OCI-LY1 (cell line): ENCODE data around the gene SQSTM1.

ENCODE experiments used
- H2AFZ ChIP-seq: fragments of 200-600 bp; sonication (generic), shearing (Covaris generic); 2 replicates; pipeline ENCODE4 v1.6.0; 2014; ENCODE audit warnings: antibody characterized with exemption, mild to moderate bottlenecking, low read length
- H3F3A ChIP-seq: fragments of 200-600 bp; sonication (generic), shearing (Covaris generic); 2 replicates; pipeline ENCODE4 v1.6.0; 2014; ENCODE audit warnings: mild to moderate bottlenecking, antibody characterized with exemption, low read length, moderate library complexity; ENCODE audit not compliant: insufficient read depth
- H3K27ac ChIP-seq: fragments of 200-600 bp; sonication (generic); 2 replicates; pipeline ENCODE4 v1.5.1; 2014; ENCODE audit warnings: low read length, mixed run types, mild to moderate bottlenecking, low read depth; ENCODE audit not compliant: poor library complexity, severe bottlenecking
- H3K27me3 ChIP-seq: fragments of 200-600 bp; sonication (generic); 2 replicates; pipeline ENCODE4 v1.6.0; 2014; ENCODE audit warnings: antibody characterized with exemption, mild to moderate bottlenecking, low read length, moderate library complexity; ENCODE audit not compliant: insufficient read depth
- H3K36me3 ChIP-seq: fragments of 200-600 bp; sonication (generic); 2 replicates; pipeline ENCODE4 v1.6.1; 2014; ENCODE audit warnings: mild to moderate bottlenecking, antibody characterized with exemption, low read length, moderate library complexity, mixed read lengths; ENCODE audit not compliant: insufficient read depth
- H3K4me1 ChIP-seq: fragments of 200-600 bp; sonication (generic); 2 replicates; pipeline ENCODE4 v1.5.1; 2014; ENCODE audit warnings: mild to moderate bottlenecking, low read length, moderate library complexity; ENCODE audit not compliant: insufficient read depth, severe bottlenecking
- H3K4me2 ChIP-seq: fragments of 200-600 bp; sonication (generic), shearing (Covaris generic); 2 replicates; pipeline ENCODE4 v1.6.1; 2014; ENCODE audit warnings: low read length
- H3K4me3 ChIP-seq: fragments of 200-600 bp; sonication (generic); 2 replicates; pipeline ENCODE4 v1.5.1; 2014; ENCODE audit warnings: low read length, low read depth, mild to moderate bottlenecking, mixed read lengths; ENCODE audit not compliant: poor library complexity, severe bottlenecking
- H3K79me2 ChIP-seq: fragments of 200-600 bp; shearing (Covaris generic); 2 replicates; pipeline ENCODE4 v1.6.1; 2016; ENCODE audit warnings: mixed run types, low read length, mixed read lengths; ENCODE audit not compliant: insufficient read depth
- H3K9ac ChIP-seq: fragments of 200-600 bp; sonication (generic), shearing (Covaris generic); 2 replicates; pipeline ENCODE4 v1.6.1; 2014; ENCODE audit warnings: mild to moderate bottlenecking, low read length, mixed read lengths
- H3K9me2 ChIP-seq: fragments of 200-600 bp; sonication (generic), shearing (Covaris generic); 2 replicates; pipeline ENCODE4 v1.6.1; 2014; ENCODE audit warnings: low read depth, mild to moderate bottlenecking, low read length, mixed read lengths
- H3K9me3 ChIP-seq: fragments of 200-600 bp; shearing (Covaris generic); 2 replicates; pipeline ENCODE4 v1.6.1; 2014; ENCODE audit warnings: low read length, mixed read lengths
- H4K20me1 ChIP-seq: fragments of 200-600 bp; sonication (generic), shearing (Covaris generic); 2 replicates; pipeline ENCODE4 v1.6.0; 2016; ENCODE audit warnings: mild to moderate bottlenecking, low read length; ENCODE audit not compliant: insufficient read depth
- EZH2 ChIP-seq: fragments of 200-600 bp; sonication (generic), shearing (Covaris generic); IDR thresholded peaks from 2 replicates; pipeline ENCODE4 v1.8.0; 2017; ENCODE audit warnings: borderline replicate concordance, mixed run types, mild to moderate bottlenecking, antibody characterized with exemption, low read length, moderate library complexity, mixed read lengths
- TF ChIP-seq, protein P1 (sequence below): fragments of 200-600 bp; sonication (generic), shearing (Covaris generic); IDR thresholded peaks from 2 replicates; pipeline ENCODE4 v1.5.1; 2017; ENCODE audit warnings: mild to moderate bottlenecking, antibody characterized with exemption, low read length, moderate library complexity, mixed read lengths

The SQSTM1 gene

DNA sequence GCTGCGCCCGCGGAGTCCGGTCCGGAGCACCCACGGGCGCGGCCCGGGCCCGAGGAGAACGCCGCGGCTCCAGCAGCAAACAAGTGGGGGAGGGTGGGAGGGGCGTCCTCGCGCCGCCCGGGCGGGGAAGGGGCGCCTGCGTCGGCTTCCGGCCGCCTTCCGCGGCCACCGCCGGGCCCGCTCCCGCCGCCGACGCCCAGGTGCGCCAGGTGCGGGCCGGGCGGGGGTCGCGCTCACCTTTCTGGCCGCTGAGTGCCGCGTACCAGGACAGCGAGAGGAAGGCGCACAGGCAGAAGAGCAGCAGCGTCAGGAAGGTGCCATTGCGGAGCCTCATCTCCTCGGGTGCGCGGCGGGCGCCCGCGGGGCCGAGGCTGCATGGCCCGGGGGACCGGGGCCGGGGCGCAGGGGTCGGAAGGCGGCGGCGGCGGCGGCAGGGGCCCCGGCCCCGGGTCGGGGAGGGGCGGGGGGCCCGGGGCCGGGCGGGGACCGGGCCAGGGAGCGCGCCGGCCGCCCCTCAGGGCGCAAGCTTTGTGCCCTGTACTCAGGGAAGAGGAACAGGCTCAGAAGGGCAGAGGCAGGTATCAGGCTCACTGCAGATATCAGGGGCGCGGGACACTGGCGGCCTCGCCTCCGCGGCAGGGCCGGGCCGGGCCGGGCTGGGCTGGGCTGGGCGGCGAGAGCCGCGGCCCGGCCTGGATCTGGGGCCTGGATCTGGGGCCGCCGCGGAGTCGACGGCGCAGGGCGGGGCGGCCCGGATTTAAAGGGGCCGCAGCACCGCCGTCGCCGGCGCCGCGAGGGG, 14.3 kb upstream of the SQSTM1 start, which contains the start of gene MGAT4B:
Gene MGAT4B, minus strand, starts transcription at position 617 of the 799 bp plus-strand sequence. Its CDS starts 283 bp downstream, at position 334.
- H3K9ac ChIP-seq: peak within 1 kb of the TSS; percentile 83
- H3K4me1 ChIP-seq: peaks cover 15% of the 10 kb centered on the region
- H3K27me3 ChIP-seq: no peaks in the 10 kb centered on the region
- no peaks in the 10 kb centered on the region for H3K79me2 ChIP-seq
- H3F3A ChIP-seq: no peaks in the 10 kb centered on the region
- peak within 1 kb of the TSS; percentile 84 for H3K4me2 ChIP-seq
- no peak for TF ChIP-seq EZH2
- TF ChIP-seq, protein P1, sequence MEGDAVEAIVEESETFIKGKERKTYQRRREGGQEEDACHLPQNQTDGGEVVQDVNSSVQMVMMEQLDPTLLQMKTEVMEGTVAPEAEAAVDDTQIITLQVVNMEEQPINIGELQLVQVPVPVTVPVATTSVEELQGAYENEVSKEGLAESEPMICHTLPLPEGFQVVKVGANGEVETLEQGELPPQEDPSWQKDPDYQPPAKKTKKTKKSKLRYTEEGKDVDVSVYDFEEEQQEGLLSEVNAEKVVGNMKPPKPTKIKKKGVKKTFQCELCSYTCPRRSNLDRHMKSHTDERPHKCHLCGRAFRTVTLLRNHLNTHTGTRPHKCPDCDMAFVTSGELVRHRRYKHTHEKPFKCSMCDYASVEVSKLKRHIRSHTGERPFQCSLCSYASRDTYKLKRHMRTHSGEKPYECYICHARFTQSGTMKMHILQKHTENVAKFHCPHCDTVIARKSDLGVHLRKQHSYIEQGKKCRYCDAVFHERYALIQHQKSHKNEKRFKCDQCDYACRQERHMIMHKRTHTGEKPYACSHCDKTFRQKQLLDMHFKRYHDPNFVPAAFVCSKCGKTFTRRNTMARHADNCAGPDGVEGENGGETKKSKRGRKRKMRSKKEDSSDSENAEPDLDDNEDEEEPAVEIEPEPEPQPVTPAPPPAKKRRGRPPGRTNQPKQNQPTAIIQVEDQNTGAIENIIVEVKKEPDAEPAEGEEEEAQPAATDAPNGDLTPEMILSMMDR: no peak
- H3K9me3 ChIP-seq: no peaks in the 10 kb centered on the region
- H3K4me3 ChIP-seq: peak within 1 kb of the TSS; percentile 76
- H3K36me3 ChIP-seq: no peaks in the 10 kb centered on the region
- H4K20me1 ChIP-seq: no peaks in the 10 kb centered on the region
- H2AFZ ChIP-seq: no peak within 1 kb of the TSS
- H3K9me2 ChIP-seq: no peaks in the 10 kb centered on the region
- H3K27ac ChIP-seq: no peak within 1 kb of the TSS

DNA sequence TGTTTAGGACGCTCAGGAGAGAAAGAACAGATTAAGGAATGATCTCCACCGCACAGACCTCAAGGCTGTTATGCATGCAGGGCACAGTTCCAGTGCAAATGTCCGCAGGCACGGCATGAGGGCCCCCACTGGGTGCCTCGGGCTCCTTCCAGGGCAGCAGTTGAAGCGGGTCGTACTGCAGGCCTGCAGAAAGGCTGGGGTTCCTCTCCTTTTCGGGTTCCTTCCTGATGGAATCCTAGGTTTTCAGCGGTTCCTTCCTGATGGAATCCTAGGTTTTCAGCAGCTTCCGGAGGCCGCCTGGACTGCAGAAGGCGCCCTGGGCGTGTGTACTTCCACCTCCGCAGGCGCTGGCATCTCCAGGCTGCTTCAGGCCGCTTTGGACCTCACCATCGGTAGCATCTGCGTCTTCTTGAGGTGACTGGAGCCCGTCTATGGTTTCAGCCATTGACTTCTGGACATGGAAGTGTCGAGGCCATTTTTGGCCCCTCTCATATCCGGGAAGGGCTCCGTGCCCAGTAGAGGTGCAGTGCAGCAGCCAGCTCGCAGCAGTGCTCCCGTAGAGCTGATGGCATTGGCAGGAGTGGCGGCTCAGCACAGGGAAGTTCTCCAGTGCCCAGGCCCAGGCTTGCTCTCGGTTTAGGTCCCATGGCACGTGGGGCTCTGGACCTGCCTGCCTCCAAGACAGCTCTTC, 8.4 kb upstream of the SQSTM1 start:
- H3K4me1 ChIP-seq: peaks cover 14% of the 10 kb centered on the region
- no peaks in the 10 kb centered on the region for H3K79me2 ChIP-seq
- H3K4me3 ChIP-seq: no peak overlapping the region
- H4K20me1 ChIP-seq: no peaks in the 10 kb centered on the region
- no peak overlapping the region for H3K9ac ChIP-seq
- H3K27ac ChIP-seq: no peak overlapping the region
- H3K27me3 ChIP-seq: no peaks in the 10 kb centered on the region
- TF ChIP-seq, protein P1: no peak
- no peak for TF ChIP-seq EZH2
- H3K4me2 ChIP-seq: no peak overlapping the region
- no peaks in the 10 kb centered on the region for H3F3A ChIP-seq
- H3K9me3 ChIP-seq: no peaks in the 10 kb centered on the region
- H3K36me3 ChIP-seq: peaks cover 7% of the 10 kb centered on the region; the same call in 1 of the 2 replicates
- H3K9me2 ChIP-seq: no peaks in the 10 kb centered on the region
- no peak overlapping the region for H2AFZ ChIP-seq

DNA sequence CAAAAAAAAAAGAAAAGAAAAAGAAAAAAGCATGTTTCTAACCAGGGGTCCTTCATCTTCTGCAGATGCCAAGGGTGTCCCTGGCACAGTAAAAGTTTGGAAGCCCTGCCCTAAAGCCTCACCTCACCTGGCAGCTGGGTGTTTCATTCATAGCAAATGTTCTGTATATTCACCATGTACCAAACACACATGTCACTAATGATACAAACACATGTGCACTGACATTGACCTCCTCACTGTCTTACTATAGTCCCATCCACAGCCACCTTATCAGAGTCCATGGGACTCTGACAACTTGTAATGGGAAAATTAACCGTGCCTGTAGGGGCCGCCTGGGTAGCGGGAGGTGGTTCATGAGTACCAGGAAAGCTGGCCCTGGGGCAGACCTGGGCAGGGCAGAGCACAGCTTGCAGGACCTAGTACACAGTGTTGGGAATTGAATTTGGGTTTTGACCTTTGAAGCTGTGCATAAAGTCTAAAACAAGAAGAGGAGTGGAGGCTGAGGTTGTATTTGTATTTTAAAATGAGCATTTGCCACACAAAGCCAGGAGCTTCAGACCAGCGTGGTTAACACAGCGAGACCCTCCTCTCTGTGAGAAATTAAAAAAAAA, 7.6 kb upstream of the SQSTM1 start:
- Histone ChIP-seq H3K4me3 (no peak overlapping the region), H3K27me3 (no peaks in the 10 kb centered on the region), H4K20me1 (no peaks in the 10 kb centered on the region), H3K4me2 (no peak overlapping the region), H2AFZ (no peak overlapping the region), H3K36me3 (peaks cover 7% of the 10 kb centered on the region; the same call in 1 of the 2 replicates), H3K9me3 (no peaks in the 10 kb centered on the region), H3K9me2 (no peaks in the 10 kb centered on the region), H3F3A (no peaks in the 10 kb centered on the region), H3K27ac (no peak overlapping the region), H3K4me1 (peaks cover 11% of the 10 kb centered on the region), H3K9ac (no peak overlapping the region), H3K79me2 (no peaks in the 10 kb centered on the region)
- TF ChIP-seq, protein P1: no peak
- no peak for TF ChIP-seq EZH2
